Erythroblast (primary cell): ENCODE results near the gene EBLN2.

Experiments
- GATA1 ChIP-seq: IDR thresholded peaks from 2 replicates; pipeline ENCODE4 v1.6.1; 2011; ENCODE audit warnings: low read depth, mild to moderate bottlenecking, control low read depth, low read length, moderate library complexity
- POLR2A ChIP-seq: IDR thresholded peaks from 2 replicates; pipeline ENCODE4 v1.6.1; 2011; ENCODE audit warnings: mild to moderate bottlenecking, low read length

DNA sequence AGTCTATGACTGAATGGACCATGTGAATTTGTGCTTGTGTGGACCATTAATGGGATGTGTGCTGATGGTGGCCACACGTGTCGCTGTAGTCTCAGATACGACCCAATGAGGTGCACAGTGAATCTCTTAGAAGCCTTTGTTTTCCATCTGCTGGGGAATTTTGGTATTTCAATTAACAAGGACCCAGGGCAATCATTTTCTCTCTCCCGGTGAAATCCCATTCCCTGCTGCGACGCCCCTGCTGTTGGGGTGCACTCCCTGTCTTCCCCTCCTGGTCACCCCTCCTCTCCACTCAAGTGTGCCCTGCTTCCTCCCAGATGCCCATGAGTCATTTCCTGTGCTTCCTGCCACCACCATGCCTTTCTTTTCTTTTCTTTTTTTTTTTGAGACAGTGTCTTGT, 32.7 kb downstream of the EBLN2 start:
- no peak for TF ChIP-seq POLR2A
- no peak for TF ChIP-seq GATA1
